ENCODE measurements around the gene DISP3. TPM values are rescaled to one million over a fixed set of nuclear protein-coding genes. Genes with fewer than 3 reads are reported as not detected.

The DISP3 gene
- total RNA-seq, 1 experiment from 2014 or later = 2.3 TPM

GRCh38 chr1:11543796-11544195, 64.8 kb downstream of the DISP3 start:
- Histone ChIP-seq H3K36me3 (ENCODE audit: control insufficient read depth in 1 of 2, insufficient read depth in 2 of 2, low read length in 2 of 2) (no peaks in the 10 kb centered on the region), H3K79me2 (ENCODE audit: insufficient read depth, low read length) (no peaks in the 10 kb centered on the region), H3K9me3 (ENCODE audit: control insufficient read depth in 1 of 2, insufficient read depth in 1 of 2, low read depth in 1 of 2, low read length in 2 of 2) (no peaks in the 10 kb centered on the region), H4K20me1 (ENCODE audit: insufficient read depth) (no peaks in the 10 kb centered on the region), H3K4me2 (ENCODE audit: low read length) (no peak overlapping the region), H3K9ac (ENCODE audit: low read length) (no peak overlapping the region), H3K9me2 (ENCODE audit: insufficient read depth) (no peaks in the 10 kb centered on the region), H3K27me3 (ENCODE audit: insufficient read depth, low read length) (peaks cover 64% of the 10 kb centered on the region), H3K27ac (ENCODE audit: low read depth, low read length) (no peak overlapping the region), H3K4me1 (ENCODE audit: control insufficient read depth in 1 of 2, insufficient read depth in 2 of 2, low read length in 2 of 2) (no peaks in the 10 kb centered on the region), H3K4me3 (replicated peaks in 1 of 2; ENCODE audit: low read depth in 1 of 2, low read length in 2 of 2) (no peak overlapping the region), H2AFZ (ENCODE audit: low read depth, low read length, poor library complexity, severe bottlenecking) (no peak overlapping the region)
- intact Hi-C loops (cut with micrococcal nuclease) = no loop called here
- CTCF ChIA-PET = no interaction called here
- ATAC-seq (no peak), DNase-seq (ENCODE audit: low read depth, low spot score) (no peak)
- RAD21 ChIA-PET (ENCODE audit: low non-redundant PET in 1 of 2, low total read pairs in 2 of 2, uncharacterized antibody in 2 of 2, unreplicated experiment in 2 of 2) = no interaction called here
- POLR2A ChIA-PET = no interaction called here
- BruUV-seq (replicated peaks) = no TSS peak
- TF ChIP-seq RAD21 (IDR thresholded peaks at IDR 0.05; ENCODE audit: low read depth) (no peak), ZNF274 (IDR thresholded peaks at IDR 0.05; ENCODE audit: low read depth, low read length) (no peak), CEBPB (IDR thresholded peaks at IDR 0.05; ENCODE audit: low read depth) (no peak), REST (IDR thresholded peaks at IDR 0.05; ENCODE audit: low read depth) (no peak), EZH2 (IDR thresholded peaks at IDR 0.05) (no peak), SRF (IDR thresholded peaks at IDR 0.05; ENCODE audit: low read depth) (no peak), CTCF (IDR thresholded peaks at IDR 0.05 in 2 of 3, conservative IDR thresholded peaks at IDR 0.05 in 1 of 3; ENCODE audit: borderline replicate concordance in 1 of 3, insufficient read depth in 1 of 3, low read depth in 2 of 3, low read length in 2 of 3) (no peak), YY1 (IDR thresholded peaks at IDR 0.05; ENCODE audit: extremely low read depth, insufficient replicate concordance, low read depth, low read length) (no peak), CBX3 (IDR thresholded peaks at IDR 0.05; ENCODE audit: low read depth) (no peak), ZBTB33 (IDR thresholded peaks at IDR 0.05; ENCODE audit: extremely low read depth, insufficient replicate concordance, low read length) (no peak), TCF7L2 (IDR thresholded peaks at IDR 0.05; ENCODE audit: borderline replicate concordance, extremely low read depth, insufficient read depth, insufficient read length) (no peak), SIN3A (IDR thresholded peaks at IDR 0.05; ENCODE audit: low read depth) (no peak), ZFX (IDR thresholded peaks at IDR 0.05) (no peak), EZH2phosphoT487 (IDR thresholded peaks at IDR 0.05; ENCODE audit: borderline replicate concordance) (no peak)

All from HCT116 (cell line).